HepG2 (cell line): ENCODE results near the gene POLA2. TPM values are rescaled to one million over a fixed set of nuclear protein-coding genes. Genes with fewer than 3 reads are reported as not detected.

Source experiments
- DNMT1 ChIP-seq: sonication (generic); formaldehyde crosslinking; IDR thresholded peaks from 2 replicates; pipeline ENCODE4 v1.5.1; 2020; ENCODE audit warnings: mild to moderate bottlenecking, missing genetic modification reagents
- FOXO1 ChIP-seq: sonication (generic); formaldehyde crosslinking; IDR thresholded peaks from 2 replicates; pipeline ENCODE4 v1.4.0; 2020; ENCODE audit warnings: missing genetic modification reagents
- HOXA3 ChIP-seq: sonication (generic); formaldehyde crosslinking; IDR thresholded peaks from 2 replicates; pipeline ENCODE4 v1.5.0; 2020; ENCODE audit warnings: missing genetic modification reagents
- KDM6A ChIP-seq: IDR thresholded peaks from 2 replicates; pipeline ENCODE4 v1.6.1; 2016; ENCODE audit warnings: low read depth
- NFE2L2 ChIP-seq: fragments of 150-350 bp; IDR thresholded peaks from 2 replicates; pipeline ENCODE4 v1.6.1; 2014; ENCODE audit warnings: low read length
- RBFOX2 ChIP-seq: fragments of 200-400 bp; formaldehyde crosslinking; IDR thresholded peaks from 2 replicates; pipeline ENCODE4 v1.6.1; 2017; ENCODE audit warnings: low read depth, mild to moderate bottlenecking, low read length
- RXRA ChIP-seq: sonication (generic); formaldehyde crosslinking; IDR thresholded peaks from 2 replicates; pipeline ENCODE4 v1.5.1; 2020; ENCODE audit warnings: missing genetic modification reagents
- SNAI1 ChIP-seq: sonication (generic); formaldehyde crosslinking; IDR thresholded peaks from 2 replicates; pipeline ENCODE4 v1.5.0; 2020; ENCODE audit warnings: mild to moderate bottlenecking, missing genetic modification reagents, borderline replicate concordance
- SP140L ChIP-seq: sonication (generic); formaldehyde crosslinking; IDR thresholded peaks from 2 replicates; pipeline ENCODE4 v1.4.0; 2020; ENCODE audit warnings: missing genetic modification reagents, borderline replicate concordance
- TBX2 ChIP-seq: sonication (generic); formaldehyde crosslinking; IDR thresholded peaks from 2 replicates; pipeline ENCODE4 v1.5.0; 2020; ENCODE audit warnings: missing genetic modification reagents, mild to moderate bottlenecking, borderline replicate concordance
- ZBED4 ChIP-seq: sonication (generic); formaldehyde crosslinking; IDR thresholded peaks from 2 replicates; pipeline ENCODE4 v1.4.0; 2020; ENCODE audit warnings: missing genetic modification reagents, borderline replicate concordance
- ZFY ChIP-seq: sonication (generic); formaldehyde crosslinking; IDR thresholded peaks from 2 replicates; pipeline ENCODE4 v1.4.0; 2020; ENCODE audit warnings: missing genetic modification reagents
- ZMAT3 ChIP-seq: sonication (generic); formaldehyde crosslinking; conservative IDR thresholded peaks from 2 replicates; pipeline ENCODE4 v1.7.0; 2021; ENCODE audit warnings: missing genetic modification reagents
- ZNF124 ChIP-seq: sonication (generic); formaldehyde crosslinking; IDR thresholded peaks from 2 replicates; pipeline ENCODE4 v1.4.0; 2020; ENCODE audit warnings: missing genetic modification reagents
- ZNF136 ChIP-seq: sonication (generic); formaldehyde crosslinking; IDR thresholded peaks from 2 replicates; pipeline ENCODE4 v1.8.1; 2022; ENCODE audit warnings: low read depth, mild to moderate bottlenecking, moderate library complexity, missing genetic modification reagents
- ZNF549 ChIP-seq: sonication (generic); formaldehyde crosslinking; IDR thresholded peaks from 2 replicates; pipeline ENCODE4 v1.5.0; 2020; ENCODE audit warnings: missing genetic modification reagents
- ZNF567 ChIP-seq: sonication (generic); formaldehyde crosslinking; IDR thresholded peaks from 2 replicates; pipeline ENCODE4 v1.8.1; 2023; ENCODE audit warnings: mild to moderate bottlenecking, missing genetic modification reagents, borderline replicate concordance
- ZNF619 ChIP-seq: sonication (generic); formaldehyde crosslinking; IDR thresholded peaks from 2 replicates; pipeline ENCODE4 v1.4.0; 2020; ENCODE audit warnings: mild to moderate bottlenecking, missing genetic modification reagents
- polyA plus RNA-seq, 8 experiments: library from polyadenylated mRNA; depleted of rRNA in 3 of 8; stranded (reverse) in 7 of 8; unstranded in 1 of 8; fragments of >200 nt; fragmentation: Illumina TruSeq in 4 of 8; extraction: Trizol in 4 of 8; gene quantifications; 2 replicates each; pipeline versions ENCODE4 v1.2.1 to v1.2.3, GENCODE V29; 2011 to 2016; ENCODE audit warnings: low read depth in 4 of 8, missing spikeins in 1 of 8, mixed read lengths in 1 of 8; ENCODE audit not compliant: insufficient read depth in 1 of 8
- total RNA-seq, 5 experiments: library from RNA; depleted of rRNA; stranded (reverse); fragments of >200 nt; fragmentation: Illumina TruSeq; extraction: Trizol; gene quantifications; 2 replicates each; pipeline ENCODE4 v1.2.3, GENCODE V29; 2016; ENCODE audit warnings: low read depth in 1 of 5
- TF ChIP-seq, protein P1 (sequence below): IDR thresholded peaks from 2 replicates; pipeline ENCODE4 v1.4.0; 2020; ENCODE audit warnings: mild to moderate bottlenecking, missing genetic modification reagents
- TF ChIP-seq, protein P2 (sequence below): sonication (generic); formaldehyde crosslinking; IDR thresholded peaks from 2 replicates; pipeline ENCODE4 v1.4.0; 2020; ENCODE audit warnings: missing genetic modification reagents

POLA2 gene
- total and polyA plus RNA-seq, 2 of the 13 experiments (the other 11 are each of a cell fraction or from before 2014, with no cell fraction given) = 9.7 to 15.6 TPM

GRCh38 chr11:65301491-65302329 lies 39.9 kb downstream of the POLA2 start (continued):
- TF ChIP-seq ZNF619 (0 out of 2 replicates have a peak, but pooled peaks have one; percentile 49), FOXO1 (0 out of 2 replicates have a peak, but pooled peaks have one; percentile 19), RXRA (peak; percentile 26; the same call in 1 of the 2 replicates), HOXA3 (0 out of 2 replicates have a peak, but pooled peaks have one; percentile 26), ZNF124 (CRISPR knock-in tag) (no peak), TBX2 (CRISPR knock-in tag) (peak; percentile 71; the same call in 1 of the 2 replicates), ZFY (CRISPR knock-in tag) (peak; percentile 24; the same call in 1 of the 2 replicates), NFE2L2 (no peak), ZBED4 (CRISPR knock-in tag) (peak; percentile 45; the same call in 1 of the 2 replicates), ZNF136 (no peak), SNAI1 (no peak), SP140L (CRISPR knock-in tag) (no peak), KDM6A (CRISPR knock-in tag) (0 out of 2 replicates have a peak, but pooled peaks have one; percentile 44), ZNF567 (CRISPR knock-in tag) (no peak), ZNF549 (CRISPR knock-in tag) (no peak), RBFOX2 (0 out of 2 replicates have a peak, but pooled peaks have one; percentile 33), DNMT1 (no peak), ZMAT3 (CRISPR knock-in tag) (0 out of 2 replicates have a peak, but pooled peaks have one; percentile 29)
- TF ChIP-seq, protein P1, sequence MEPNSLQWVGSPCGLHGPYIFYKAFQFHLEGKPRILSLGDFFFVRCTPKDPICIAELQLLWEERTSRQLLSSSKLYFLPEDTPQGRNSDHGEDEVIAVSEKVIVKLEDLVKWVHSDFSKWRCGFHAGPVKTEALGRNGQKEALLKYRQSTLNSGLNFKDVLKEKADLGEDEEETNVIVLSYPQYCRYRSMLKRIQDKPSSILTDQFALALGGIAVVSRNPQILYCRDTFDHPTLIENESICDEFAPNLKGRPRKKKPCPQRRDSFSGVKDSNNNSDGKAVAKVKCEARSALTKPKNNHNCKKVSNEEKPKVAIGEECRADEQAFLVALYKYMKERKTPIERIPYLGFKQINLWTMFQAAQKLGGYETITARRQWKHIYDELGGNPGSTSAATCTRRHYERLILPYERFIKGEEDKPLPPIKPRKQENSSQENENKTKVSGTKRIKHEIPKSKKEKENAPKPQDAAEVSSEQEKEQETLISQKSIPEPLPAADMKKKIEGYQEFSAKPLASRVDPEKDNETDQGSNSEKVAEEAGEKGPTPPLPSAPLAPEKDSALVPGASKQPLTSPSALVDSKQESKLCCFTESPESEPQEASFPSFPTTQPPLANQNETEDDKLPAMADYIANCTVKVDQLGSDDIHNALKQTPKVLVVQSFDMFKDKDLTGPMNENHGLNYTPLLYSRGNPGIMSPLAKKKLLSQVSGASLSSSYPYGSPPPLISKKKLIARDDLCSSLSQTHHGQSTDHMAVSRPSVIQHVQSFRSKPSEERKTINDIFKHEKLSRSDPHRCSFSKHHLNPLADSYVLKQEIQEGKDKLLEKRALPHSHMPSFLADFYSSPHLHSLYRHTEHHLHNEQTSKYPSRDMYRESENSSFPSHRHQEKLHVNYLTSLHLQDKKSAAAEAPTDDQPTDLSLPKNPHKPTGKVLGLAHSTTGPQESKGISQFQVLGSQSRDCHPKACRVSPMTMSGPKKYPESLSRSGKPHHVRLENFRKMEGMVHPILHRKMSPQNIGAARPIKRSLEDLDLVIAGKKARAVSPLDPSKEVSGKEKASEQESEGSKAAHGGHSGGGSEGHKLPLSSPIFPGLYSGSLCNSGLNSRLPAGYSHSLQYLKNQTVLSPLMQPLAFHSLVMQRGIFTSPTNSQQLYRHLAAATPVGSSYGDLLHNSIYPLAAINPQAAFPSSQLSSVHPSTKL (CRISPR knock-in tag) = peak; percentile 50; the same call in 1 of the 2 replicates
- TF ChIP-seq, protein P2, sequence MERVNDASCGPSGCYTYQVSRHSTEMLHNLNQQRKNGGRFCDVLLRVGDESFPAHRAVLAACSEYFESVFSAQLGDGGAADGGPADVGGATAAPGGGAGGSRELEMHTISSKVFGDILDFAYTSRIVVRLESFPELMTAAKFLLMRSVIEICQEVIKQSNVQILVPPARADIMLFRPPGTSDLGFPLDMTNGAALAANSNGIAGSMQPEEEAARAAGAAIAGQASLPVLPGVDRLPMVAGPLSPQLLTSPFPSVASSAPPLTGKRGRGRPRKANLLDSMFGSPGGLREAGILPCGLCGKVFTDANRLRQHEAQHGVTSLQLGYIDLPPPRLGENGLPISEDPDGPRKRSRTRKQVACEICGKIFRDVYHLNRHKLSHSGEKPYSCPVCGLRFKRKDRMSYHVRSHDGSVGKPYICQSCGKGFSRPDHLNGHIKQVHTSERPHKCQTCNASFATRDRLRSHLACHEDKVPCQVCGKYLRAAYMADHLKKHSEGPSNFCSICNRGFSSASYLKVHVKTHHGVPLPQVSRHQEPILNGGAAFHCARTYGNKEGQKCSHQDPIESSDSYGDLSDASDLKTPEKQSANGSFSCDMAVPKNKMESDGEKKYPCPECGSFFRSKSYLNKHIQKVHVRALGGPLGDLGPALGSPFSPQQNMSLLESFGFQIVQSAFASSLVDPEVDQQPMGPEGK (CRISPR knock-in tag) = peak; percentile 62; the same call in 1 of the 2 replicates
